Thoracic aorta (tissue), 2 donors: ENCODE data around the gene RPL14. TPM values are rescaled to one million over a fixed set of nuclear protein-coding genes. Genes with fewer than 3 reads are reported as not detected.

ENCODE experiments used
- ATAC-seq: fragments of 150-250 bp; one replicate; pipeline ENCODE4 v1.8.0; 2017; ENCODE audit warnings: low read depth; ENCODE audit not compliant: insufficient number of reproducible peaks, low FRiP score
- DNase-seq: peaks from one replicate; pipeline ENCODE4 v3.0.0-alpha.2; 2020; ENCODE audit warnings: low spot score
- H3K27ac ChIP-seq, 2 donors: fragments of 200-600 bp; sonication (generic); 1 replicate in 1 of 2; 2 replicates in 1 of 2; pipeline ENCODE4 v1.5.1; 2016; ENCODE audit warnings: mild to moderate bottlenecking in 2 of 2, moderate library complexity in 2 of 2
- H3K27me3 ChIP-seq: fragments of 200-600 bp; sonication (generic); replicated peaks from 2 replicates; pipeline ENCODE4 v1.6.0; 2016; ENCODE audit warnings: mild to moderate bottlenecking; ENCODE audit not compliant: insufficient read depth
- H3K36me3 ChIP-seq: fragments of 200-600 bp; sonication (generic); one replicate; pipeline ENCODE4 v1.5.1; 2016
- H3K4me1 ChIP-seq, 2 donors: fragments of 200-600 bp; sonication (generic); 1 replicate in 1 of 2; 2 replicates in 1 of 2; pipeline versions ENCODE4 v1.5.1 to v1.6.0; 2016; ENCODE audit warnings: low read depth in 2 of 2, mild to moderate bottlenecking in 1 of 2; ENCODE audit not compliant: control insufficient read depth in 1 of 2
- H3K4me3 ChIP-seq: fragments of 200-600 bp; sonication (generic); 2 replicates; pipeline ENCODE4 v1.5.1; 2016; ENCODE audit warnings: mild to moderate bottlenecking
- H3K9me3 ChIP-seq: fragments of 200-600 bp; sonication (generic); 2 replicates; pipeline ENCODE4 v1.5.1; 2016
- total RNA-seq, 2 donors: library from RNA; depleted of rRNA; stranded (reverse); fragments of >200 nt; gene quantifications; one replicate each; pipeline versions ENCODE4 v1.1.0 to v1.2.3, GENCODE V29; 2016
- TF ChIP-seq, protein P1 (sequence below): fragments of 200-600 bp; sonication (generic); IDR thresholded peaks from one replicate; pipeline ENCODE4 v1.5.1; 2019; ENCODE audit warnings: antibody characterized with exemption

The RPL14 gene
- total RNA-seq, 2 donors from 2014 or later, result 145 to 291 TPM

DNA sequence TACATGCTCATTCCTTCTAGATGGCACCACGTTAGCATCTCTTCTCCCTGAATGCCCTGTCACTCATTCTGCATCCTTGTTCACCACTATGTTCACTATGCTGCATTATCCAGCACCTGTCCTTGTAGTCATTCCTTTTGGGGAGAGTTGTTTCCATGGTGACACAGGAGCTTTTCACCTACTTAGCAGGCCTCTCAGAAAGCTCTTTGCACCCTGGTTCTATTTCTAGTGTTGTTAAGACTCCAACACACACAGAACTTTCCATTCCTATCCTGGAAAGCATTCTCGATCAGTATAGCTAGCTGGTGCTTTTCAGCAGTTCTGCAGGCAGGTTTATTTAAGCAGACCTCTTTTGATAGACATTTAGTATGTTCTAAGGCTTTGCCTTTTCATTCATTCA, 6.7 kb upstream of the RPL14 start:
- no peaks in the 10 kb centered on the region for H3K36me3 ChIP-seq
- no peaks in the 10 kb centered on the region for H3K27me3 ChIP-seq
- H3K4me3 ChIP-seq, result no peak overlapping the region
- H3K27ac ChIP-seq, result no peak overlapping the region
- TF ChIP-seq, protein P1, sequence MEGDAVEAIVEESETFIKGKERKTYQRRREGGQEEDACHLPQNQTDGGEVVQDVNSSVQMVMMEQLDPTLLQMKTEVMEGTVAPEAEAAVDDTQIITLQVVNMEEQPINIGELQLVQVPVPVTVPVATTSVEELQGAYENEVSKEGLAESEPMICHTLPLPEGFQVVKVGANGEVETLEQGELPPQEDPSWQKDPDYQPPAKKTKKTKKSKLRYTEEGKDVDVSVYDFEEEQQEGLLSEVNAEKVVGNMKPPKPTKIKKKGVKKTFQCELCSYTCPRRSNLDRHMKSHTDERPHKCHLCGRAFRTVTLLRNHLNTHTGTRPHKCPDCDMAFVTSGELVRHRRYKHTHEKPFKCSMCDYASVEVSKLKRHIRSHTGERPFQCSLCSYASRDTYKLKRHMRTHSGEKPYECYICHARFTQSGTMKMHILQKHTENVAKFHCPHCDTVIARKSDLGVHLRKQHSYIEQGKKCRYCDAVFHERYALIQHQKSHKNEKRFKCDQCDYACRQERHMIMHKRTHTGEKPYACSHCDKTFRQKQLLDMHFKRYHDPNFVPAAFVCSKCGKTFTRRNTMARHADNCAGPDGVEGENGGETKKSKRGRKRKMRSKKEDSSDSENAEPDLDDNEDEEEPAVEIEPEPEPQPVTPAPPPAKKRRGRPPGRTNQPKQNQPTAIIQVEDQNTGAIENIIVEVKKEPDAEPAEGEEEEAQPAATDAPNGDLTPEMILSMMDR, result no peak
- H3K4me1 ChIP-seq, result peaks cover 8 to 17% of the 10 kb centered on the region in 2 donors
- no peak for DNase-seq
- H3K9me3 ChIP-seq, result no peaks in the 10 kb centered on the region
- ATAC-seq, result no peak

DNA sequence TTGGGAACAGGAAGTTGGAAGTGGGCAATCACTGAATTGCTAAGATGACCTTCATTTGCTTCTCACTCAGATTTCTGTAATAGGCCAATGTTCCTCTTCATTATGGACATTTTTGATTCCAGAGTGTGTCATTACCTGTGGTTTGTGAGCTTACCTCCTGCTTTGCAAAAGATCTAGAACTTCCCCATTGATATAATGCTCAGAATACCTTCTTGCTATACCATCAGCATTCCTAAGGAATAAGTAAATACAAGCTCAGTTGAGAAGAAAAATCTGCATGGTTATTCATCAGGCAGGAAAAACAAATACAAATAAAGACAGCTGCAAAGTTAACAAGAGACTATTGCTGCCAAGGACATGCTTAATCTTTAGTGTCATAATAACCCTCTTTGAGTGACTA, 5.6 kb upstream of the RPL14 start:
- H3K4me1 ChIP-seq, result peaks cover 8 to 23% of the 10 kb centered on the region in 2 donors
- H3K27ac ChIP-seq, result no peak overlapping the region
- TF ChIP-seq, protein P1, result no peak
- DNase-seq (no peak), ATAC-seq (no peak)
- H3K27me3 ChIP-seq, result no peaks in the 10 kb centered on the region
- H3K9me3 ChIP-seq, result no peaks in the 10 kb centered on the region
- H3K36me3 ChIP-seq, result no peaks in the 10 kb centered on the region
- H3K4me3 ChIP-seq, result no peak overlapping the region

DNA sequence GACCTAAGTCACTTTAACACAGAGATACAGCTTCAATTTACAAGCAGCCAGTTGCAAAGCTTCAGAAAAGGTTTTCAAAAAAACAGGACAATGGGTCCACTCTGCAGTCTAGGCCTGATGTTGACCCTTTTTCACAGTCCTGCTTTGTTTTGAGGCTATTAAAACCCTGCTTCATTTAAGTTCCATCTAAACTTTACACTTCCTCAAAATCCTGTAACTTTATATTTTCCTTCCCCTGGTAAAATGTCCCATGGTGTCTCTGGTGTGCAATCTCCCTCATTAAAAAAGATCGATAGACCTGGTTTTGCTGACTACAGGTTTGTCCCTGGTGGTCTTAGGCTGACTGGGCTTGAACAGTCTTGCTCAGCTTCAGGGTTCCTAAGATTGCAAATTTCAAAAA, 5.1 kb upstream of the RPL14 start:
- Histone ChIP-seq H3K27me3 (no peaks in the 10 kb centered on the region), H3K36me3 (no peaks in the 10 kb centered on the region), H3K27ac (peak overlapping the region; percentile 76 to 85), H3K4me1 (peaks cover 8 to 25% of the 10 kb centered on the region in 2 donors), H3K9me3 (no peaks in the 10 kb centered on the region), H3K4me3 (peak overlapping the region; percentile 79)
- ATAC-seq (no peak), DNase-seq (no peak)
- TF ChIP-seq, protein P1, result no peak

DNA sequence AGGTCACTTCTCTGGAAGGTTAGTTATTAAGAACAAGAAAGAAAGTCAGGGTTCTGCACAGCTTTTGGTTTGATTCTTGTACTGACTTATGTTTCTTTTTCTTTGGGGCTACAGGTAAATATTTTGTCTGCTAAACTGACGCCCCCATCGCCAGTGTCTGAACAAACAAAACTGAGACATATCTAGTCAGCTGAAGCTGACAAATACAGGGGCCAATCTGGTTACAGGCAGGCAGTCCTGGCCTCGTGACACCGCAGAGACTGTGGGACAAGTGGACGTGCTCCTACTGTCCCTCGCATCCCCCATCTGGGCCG, 4.6 kb upstream of the RPL14 start:
- H3K9me3 ChIP-seq, result no peaks in the 10 kb centered on the region
- TF ChIP-seq, protein P1, result no peak
- H3K36me3 ChIP-seq, result no peaks in the 10 kb centered on the region
- peaks cover 8 to 25% of the 10 kb centered on the region in 2 donors for H3K4me1 ChIP-seq
- ATAC-seq (no peak), DNase-seq (no peak)
- H3K4me3 ChIP-seq, result peak overlapping the region; percentile 79
- no peaks in the 10 kb centered on the region for H3K27me3 ChIP-seq
- H3K27ac ChIP-seq, result peak overlapping the region; percentile 76 to 85

DNA sequence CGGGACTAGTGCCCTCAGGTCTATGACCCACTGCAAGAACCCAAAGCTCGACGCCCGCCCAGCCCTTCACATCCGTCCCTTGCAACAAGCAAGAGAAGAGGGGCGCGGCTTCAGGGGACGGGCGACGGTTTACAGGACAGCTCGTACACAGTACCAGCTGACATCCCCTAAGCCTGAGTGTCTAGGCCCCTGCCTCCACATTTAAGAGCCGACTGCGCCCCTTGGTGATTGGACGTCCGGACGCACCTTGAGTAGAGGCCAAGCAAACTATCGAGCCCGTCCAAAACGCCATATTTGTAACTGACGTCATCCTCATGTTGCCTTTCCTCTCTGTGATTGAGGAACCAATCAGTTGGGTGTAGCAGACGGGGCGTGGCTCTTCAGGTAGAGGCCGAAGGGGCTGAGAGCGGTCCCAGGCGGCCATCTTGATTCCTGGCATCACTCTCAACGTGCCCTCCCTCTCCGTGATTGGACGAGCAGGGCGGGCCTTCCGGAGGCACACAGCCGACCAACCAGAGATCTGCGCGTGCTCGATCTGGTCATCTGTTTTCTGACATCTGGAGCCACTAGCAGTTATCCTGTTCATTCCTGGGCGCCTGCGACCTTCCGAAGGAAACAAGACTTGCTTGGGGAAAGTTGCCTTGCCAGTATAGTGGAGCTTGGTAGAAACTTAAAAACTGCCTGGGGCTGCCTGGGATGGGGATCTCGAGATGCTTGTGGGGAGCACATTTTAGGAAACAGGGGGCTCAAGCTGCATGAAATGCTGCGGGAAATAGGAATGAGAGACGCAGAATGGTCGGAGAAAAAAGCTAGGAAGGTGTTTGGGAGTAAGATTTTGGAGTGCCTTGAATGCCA, 4.0 kb upstream of the RPL14 start:
- Histone ChIP-seq H3K4me3 (peak overlapping the region; percentile 79), H3K36me3 (no peaks in the 10 kb centered on the region), H3K4me1 (peaks cover 12 to 29% of the 10 kb centered on the region in 2 donors), H3K27ac (peak overlapping the region; percentile 84 to 85), H3K9me3 (no peaks in the 10 kb centered on the region), H3K27me3 (no peaks in the 10 kb centered on the region)
- TF ChIP-seq, protein P1, result no peak
- DNase-seq (peak; percentile 97), ATAC-seq (peak; percentile 88)
